PC-3 (cell line): Measurements from ENCODE around the gene POLA1. TPM values are rescaled to one million over a fixed set of nuclear protein-coding genes. Genes with fewer than 3 reads are reported as not detected.

Source experiments
- ATAC-seq: fragments of 200-7000 bp; cut with Tn5 transposase; 2 replicates; pipeline ENCODE4 v1.9.1; 2020; ENCODE audit warnings: mild to moderate bottlenecking, moderate library complexity
- BruUV-seq: library from RNA; stranded (reverse); fragments of 400-500 nt; replicated peaks from 2 replicates; lab custom pipeline; 2021; lab: Mats Ljungman, UMichigan
- CTCF ChIA-PET: fragments of 300-600 bp; sonication (Branson Sonifier 250); formaldehyde crosslinking; loops from one replicate; lab custom pipeline; 2022; ENCODE audit warnings: antibody characterized with exemption; lab: Charles Lee
- POLR2A ChIA-PET: fragments of 300-600 bp; sonication (Branson Sonifier 250); formaldehyde crosslinking; loops from one replicate; lab custom pipeline; 2022; ENCODE audit warnings: antibody characterized with exemption; ENCODE audit not compliant: unreplicated experiment; lab: Charles Lee
- DNase-seq: peaks from one replicate; pipeline ENCODE4 v3.0.0-alpha.2; 2015
- H2AFZ ChIP-seq: fragments of 300-600 bp; sonication (generic); 2 replicates; pipeline ENCODE4 v1.6.0; 2016; ENCODE audit warnings: antibody characterized with exemption, low read length
- H3F3A ChIP-seq: fragments of 300-600 bp; sonication (generic); one replicate; pipeline ENCODE4 v1.6.0; 2017; ENCODE audit warnings: antibody characterized with exemption, low read length, control low read depth, mild to moderate bottlenecking; ENCODE audit not compliant: unreplicated experiment
- H3K27ac ChIP-seq: fragments of 300-600 bp; sonication (generic); 2 replicates; pipeline ENCODE4 v1.5.1; 2016; ENCODE audit warnings: mild to moderate bottlenecking, low read length
- H3K27me3 ChIP-seq: fragments of 300-600 bp; sonication (generic); 2 replicates; pipeline ENCODE4 v1.6.1; 2016; ENCODE audit warnings: low read length, mixed read lengths
- H3K36me3 ChIP-seq: fragments of 300-600 bp; sonication (generic); 2 replicates; pipeline ENCODE4 v1.6.1; 2016; ENCODE audit warnings: low read depth, mixed run types, low read length, mixed read lengths
- H3K4me1 ChIP-seq: fragments of 300-600 bp; sonication (generic); 2 replicates; pipeline ENCODE4 v1.5.1; 2016; ENCODE audit warnings: low read length; ENCODE audit not compliant: insufficient read depth
- H3K4me2 ChIP-seq: fragments of 300-600 bp; sonication (generic); 2 replicates; pipeline ENCODE4 v1.6.0; 2016; ENCODE audit warnings: low read length
- H3K4me3 ChIP-seq: fragments of 300-600 bp; sonication (generic); 2 replicates; pipeline ENCODE4 v1.5.1; 2016; ENCODE audit warnings: mild to moderate bottlenecking, low read length, mixed read lengths
- H3K79me2 ChIP-seq: fragments of 300-600 bp; sonication (generic); 2 replicates; pipeline ENCODE4 v1.6.1; 2017; ENCODE audit warnings: low read length, mixed read lengths
- H3K9ac ChIP-seq: fragments of 300-600 bp; sonication (generic); 2 replicates; pipeline ENCODE4 v1.6.0; 2016; ENCODE audit warnings: mild to moderate bottlenecking, low read length
- H3K9me2 ChIP-seq: fragments of 300-600 bp; sonication (generic); replicated peaks from 2 replicates; pipeline ENCODE4 v1.6.1; 2016; ENCODE audit warnings: mixed run types, low read length, mixed read lengths
- H3K9me3 ChIP-seq: fragments of 300-600 bp; sonication (generic); 2 replicates; pipeline ENCODE4 v1.6.1; 2016; ENCODE audit warnings: low read length, mixed read lengths
- H4K20me1 ChIP-seq: fragments of 300-600 bp; sonication (generic); 2 replicates; pipeline ENCODE4 v1.6.1; 2016; ENCODE audit warnings: low read length, mixed read lengths
- CTCF ChIP-seq: fragments of 300-600 bp; sonication (generic); conservative IDR thresholded peaks from 2 replicates; pipeline ENCODE4 v1.5.1; 2017; ENCODE audit warnings: antibody characterized with exemption, low read depth, mild to moderate bottlenecking, low read length
- EZH2 ChIP-seq: fragments of 300-600 bp; sonication (generic); IDR thresholded peaks from one replicate; pipeline ENCODE4 v1.6.1; 2017; ENCODE audit warnings: antibody characterized with exemption, mild to moderate bottlenecking, low read length; ENCODE audit not compliant: unreplicated experiment
- EZH2phosphoT487 ChIP-seq: fragments of 300-600 bp; sonication (generic); IDR thresholded peaks from 2 replicates; pipeline ENCODE4 v1.6.1; 2018; ENCODE audit warnings: mild to moderate bottlenecking, antibody characterized with exemption, low read length, borderline replicate concordance
- intact Hi-C: fragments of 100-400 bp; cut with micrococcal nuclease; formaldehyde crosslinking; loops from 2 replicates; pipeline ENCODE4 v1.9.0; 2023
- total RNA-seq: library from RNA; depleted of rRNA; stranded (reverse); fragments of >200 nt; gene quantifications from 2 replicates; pipeline ENCODE4 v1.2.3, GENCODE V29; 2014

The POLA1 gene
- total RNA-seq, 1 experiment from 2014 or later, result 19.6 TPM

- no peak for ATAC-seq
Measured at GRCh38 chrX:24761306-24761705, 67.6 kb downstream of the POLA1 start.

GRCh38 chrX:24763989-24764388 lies 70.3 kb downstream of the POLA1 start:
- DNase-seq, result no peak
- Histone ChIP-seq H4K20me1 (no peaks in the 10 kb centered on the region), H3K4me2 (no peak overlapping the region), H2AFZ (no peak overlapping the region), H3K4me1 (no peaks in the 10 kb centered on the region), H3K36me3 (peaks cover 23% of the 10 kb centered on the region; the same call in 1 of the 2 replicates), H3K27ac (no peak overlapping the region), H3K79me2 (no peaks in the 10 kb centered on the region), H3F3A (no peaks in the 10 kb centered on the region), H3K9me3 (no peaks in the 10 kb centered on the region), H3K4me3 (no peak overlapping the region), H3K9me2 (no peaks in the 10 kb centered on the region), H3K27me3 (no peaks in the 10 kb centered on the region), H3K9ac (no peak overlapping the region)
- intact Hi-C loops, result no loop called here
- no TSS peak for BruUV-seq
- ChIA-PET CTCF (no interaction called here), POLR2A (no interaction called here)
- ATAC-seq, result no peak
- TF ChIP-seq CTCF (no peak), EZH2 (no peak), EZH2phosphoT487 (no peak)

More at GRCh38 chrX:24761306-24761705, 67.6 kb downstream of the POLA1 start:
- no peak overlapping the region for H2AFZ ChIP-seq
- H3K4me1 ChIP-seq, result no peaks in the 10 kb centered on the region
- H3K27ac ChIP-seq, result no peak overlapping the region
- H3K36me3 ChIP-seq, result peaks cover 22% of the 10 kb centered on the region; the same call in 1 of the 2 replicates
- no peak for DNase-seq
- ChIA-PET CTCF (no interaction called here), POLR2A (no interaction called here)
- H3K9me2 ChIP-seq, result no peaks in the 10 kb centered on the region
- no peaks in the 10 kb centered on the region for H3F3A ChIP-seq
- H4K20me1 ChIP-seq, result no peaks in the 10 kb centered on the region
- no peaks in the 10 kb centered on the region for H3K9me3 ChIP-seq
- TF ChIP-seq EZH2phosphoT487 (no peak), EZH2 (no peak), CTCF (no peak)
- no peak overlapping the region for H3K4me2 ChIP-seq
- H3K4me3 ChIP-seq, result no peak overlapping the region
- no peaks in the 10 kb centered on the region for H3K27me3 ChIP-seq
- no TSS peak for BruUV-seq
- H3K79me2 ChIP-seq, result no peaks in the 10 kb centered on the region
- H3K9ac ChIP-seq, result no peak overlapping the region
- intact Hi-C loops, result no loop called here

GRCh38 chrX:24767557-24767956 lies 73.8 kb downstream of the POLA1 start:
- DNase-seq (peak; percentile 7), ATAC-seq (peak; percentile 88)
- CTCF ChIA-PET, result no interaction called here
- intact Hi-C loops, result no loop called here
- H3K9ac ChIP-seq, result no peak overlapping the region
- peaks cover 16% of the 10 kb centered on the region for H3K36me3 ChIP-seq
- no peaks in the 10 kb centered on the region for H4K20me1 ChIP-seq
- no peaks in the 10 kb centered on the region; the same call in 1 of the 2 replicates for H3K4me1 ChIP-seq
- no peaks in the 10 kb centered on the region for H3F3A ChIP-seq
- TF ChIP-seq EZH2, result no peak
- no peak for TF ChIP-seq EZH2phosphoT487
- TF ChIP-seq CTCF, result no peak
- no peaks in the 10 kb centered on the region for H3K79me2 ChIP-seq
- POLR2A ChIA-PET, result no interaction called here
- H3K27ac ChIP-seq, result no peak overlapping the region
- no peak overlapping the region for H3K4me3 ChIP-seq
- no peak overlapping the region for H2AFZ ChIP-seq
- no peaks in the 10 kb centered on the region for H3K9me2 ChIP-seq
- no TSS peak for BruUV-seq
- no peaks in the 10 kb centered on the region for H3K9me3 ChIP-seq
- H3K27me3 ChIP-seq, result no peaks in the 10 kb centered on the region
- no peak overlapping the region for H3K4me2 ChIP-seq
